Bronchial epithelial cell (primary cell): ENCODE data around the gene SEMA7A. TPM values are rescaled to one million over a fixed set of nuclear protein-coding genes. Genes with fewer than 3 reads are reported as not detected.

Source experiments
- DNase-seq: peaks from one replicate; pipeline ENCODE4 v3.0.0-alpha.2; 2010; ENCODE audit warnings: low read depth
- FAIRE-seq: peaks from 2 replicates; lab custom pipeline; 2011; peaks lifted over from hg19 to GRCh38; lab: Jason Lieb, UNC
- H3K27me3 ChIP-seq: 2 replicates; pipeline ENCODE4 v1.5.1; 2011; ENCODE audit warnings: low read length; ENCODE audit not compliant: control insufficient read depth, insufficient read depth
- H3K36me3 ChIP-seq: 2 replicates; pipeline ENCODE4 v1.5.1; 2011; ENCODE audit warnings: low read length; ENCODE audit not compliant: control insufficient read depth, insufficient read depth
- H3K4me3 ChIP-seq: 2 replicates; pipeline ENCODE4 v1.5.1; 2011; ENCODE audit warnings: mild to moderate bottlenecking, low read depth, low read length, control low read depth
- CTCF ChIP-seq: IDR thresholded peaks from 2 replicates; pipeline ENCODE4 v1.5.1; 2011; ENCODE audit warnings: mild to moderate bottlenecking, moderate library complexity, low read length, control low read depth, inconsistent platforms; ENCODE audit not compliant: insufficient read depth, severe bottlenecking
- total RNA-seq: library from RNA; depleted of rRNA; stranded (reverse); fragments of >200 nt; gene quantifications from 2 replicates; pipeline ENCODE4 v1.2.1, GENCODE V29; 2014

Gene SEMA7A
- total RNA-seq, 1 donor from 2014 or later = 5.3 TPM

GRCh38 chr15:74395319-74396145 lies 38.2 kb downstream of the SEMA7A start:
- Histone ChIP-seq H3K36me3 (no peaks in the 10 kb centered on the region), H3K4me3 (no peak overlapping the region), H3K27me3 (no peaks in the 10 kb centered on the region)
- FAIRE-seq = no peak
- no peak for DNase-seq
- no peak for TF ChIP-seq CTCF

- no peak overlapping the region for H3K4me3 ChIP-seq
- FAIRE-seq (no peak), DNase-seq (no peak)
- TF ChIP-seq CTCF = no peak
- H3K36me3 ChIP-seq = no peaks in the 10 kb centered on the region
- no peaks in the 10 kb centered on the region for H3K27me3 ChIP-seq
Observed at GRCh38 chr15:74394090-74394846, 39.5 kb downstream of the SEMA7A start.

GRCh38 chr15:74393423-74393822 lies 40.3 kb downstream of the SEMA7A start:
- H3K36me3 ChIP-seq = no peaks in the 10 kb centered on the region
- H3K4me3 ChIP-seq = no peak overlapping the region
- DNase-seq (no peak), FAIRE-seq (no peak)
- no peak for TF ChIP-seq CTCF
- no peaks in the 10 kb centered on the region for H3K27me3 ChIP-seq

- DNase-seq (no peak), FAIRE-seq (no peak)
- no peaks in the 10 kb centered on the region for H3K27me3 ChIP-seq
- no peak overlapping the region for H3K4me3 ChIP-seq
- no peak for TF ChIP-seq CTCF
- H3K36me3 ChIP-seq = no peaks in the 10 kb centered on the region
Observed at GRCh38 chr15:74392902-74393301, 40.9 kb downstream of the SEMA7A start.

GRCh38 chr15:74392451-74392830 lies 41.3 kb downstream of the SEMA7A start:
- no peak for DNase-seq
- Histone ChIP-seq H3K36me3 (no peaks in the 10 kb centered on the region), H3K4me3 (no peak overlapping the region), H3K27me3 (no peaks in the 10 kb centered on the region)
- FAIRE-seq = no peak
- TF ChIP-seq CTCF = no peak
